Prostate gland (tissue), 2 donors: ENCODE results near the gene ZCCHC14. TPM values are rescaled to one million over a fixed set of nuclear protein-coding genes. Genes with fewer than 3 reads are reported as not detected.

Source experiments
- DNase-seq: peaks from one replicate; pipeline ENCODE4 v3.0.0-alpha.2; 2019; ENCODE audit warnings: low spot score
- H3K27ac ChIP-seq, 2 donors: fragments of 200-600 bp; sonication (generic); 2 replicates each; pipeline ENCODE4 v1.5.1; 2017 to 2019
- H3K27me3 ChIP-seq: fragments of 200-600 bp; sonication (generic); replicated peaks from 2 replicates; pipeline ENCODE4 v1.5.1; 2019; ENCODE audit not compliant: insufficient read depth
- H3K36me3 ChIP-seq, 2 donors: fragments of 200-600 bp; sonication (generic); 1 replicate in 1 of 2; 2 replicates in 1 of 2; pipeline versions ENCODE4 v1.5.1 to v1.8.1; 2017 to 2019
- H3K4me1 ChIP-seq: fragments of 200-600 bp; sonication (generic); replicated peaks from 2 replicates; pipeline ENCODE4 v1.5.1; 2019
- H3K4me3 ChIP-seq, 2 donors: fragments of 200-600 bp; sonication (generic); 2 replicates each; pipeline ENCODE4 v1.5.1; 2017 to 2019
- H3K9me3 ChIP-seq: fragments of 200-600 bp; sonication (generic); 2 replicates; pipeline ENCODE4 v1.5.1; 2017
- POLR2A ChIP-seq: fragments of 450-650 bp; IDR thresholded peaks from one replicate; pipeline ENCODE4 v1.6.1; 2016; ENCODE audit warnings: antibody characterized with exemption, mild to moderate bottlenecking
- POLR2AphosphoS5 ChIP-seq: sonication (generic); formaldehyde crosslinking; IDR thresholded peaks from one replicate; pipeline ENCODE4 v1.6.1; 2017; ENCODE audit warnings: antibody characterized with exemption
- WGBS: methylation state at CpG from one replicate; pipeline ENCODE4 v1.1.5; 2018; 5-methylcytosine and 5-hydroxymethylcytosine counted together
- intact Hi-C: fragments of 100-400 bp; cut with DNase I; formaldehyde crosslinking; loops from one replicate; pipeline ENCODE4 v1.14.2; 2022
- total RNA-seq, 2 donors: library from RNA; depleted of rRNA; stranded (reverse); fragments of >200 nt; gene quantifications; one replicate each; pipeline ENCODE4 v1.1.0, GENCODE V29; 2016
- TF ChIP-seq, protein P1 (sequence below), 4 experiments: fragments of 200-600 bp in 2 of 4; fragments of 450-650 bp in 2 of 4; sonication (generic) in 2 of 4; IDR thresholded peaks; 1 replicate in 3 of 4; 2 replicates in 1 of 4; pipeline ENCODE4 v1.5.1; 2016 to 2019; ENCODE audit warnings: antibody characterized with exemption in 4 of 4, mild to moderate bottlenecking in 2 of 4, moderate library complexity in 2 of 4

Gene ZCCHC14
- total RNA-seq, 2 donors from 2014 or later: 14.9 to 55.7 TPM

- no peaks in the 10 kb centered on the region for H3K27me3 ChIP-seq
- H3K9me3 ChIP-seq: no peaks in the 10 kb centered on the region
- no peaks in the 10 kb centered on the region for H3K4me1 ChIP-seq
- intact Hi-C loops: loop anchor here (5.0 kb wide), 1 partner anchor 219 kb away; no protein-coding TSS in a partner anchor
- H3K36me3 ChIP-seq: peaks cover 0 to 7% of the 10 kb centered on the region in 2 donors
- TF ChIP-seq POLR2AphosphoS5: peak; percentile 85
- TF ChIP-seq, protein P1, sequence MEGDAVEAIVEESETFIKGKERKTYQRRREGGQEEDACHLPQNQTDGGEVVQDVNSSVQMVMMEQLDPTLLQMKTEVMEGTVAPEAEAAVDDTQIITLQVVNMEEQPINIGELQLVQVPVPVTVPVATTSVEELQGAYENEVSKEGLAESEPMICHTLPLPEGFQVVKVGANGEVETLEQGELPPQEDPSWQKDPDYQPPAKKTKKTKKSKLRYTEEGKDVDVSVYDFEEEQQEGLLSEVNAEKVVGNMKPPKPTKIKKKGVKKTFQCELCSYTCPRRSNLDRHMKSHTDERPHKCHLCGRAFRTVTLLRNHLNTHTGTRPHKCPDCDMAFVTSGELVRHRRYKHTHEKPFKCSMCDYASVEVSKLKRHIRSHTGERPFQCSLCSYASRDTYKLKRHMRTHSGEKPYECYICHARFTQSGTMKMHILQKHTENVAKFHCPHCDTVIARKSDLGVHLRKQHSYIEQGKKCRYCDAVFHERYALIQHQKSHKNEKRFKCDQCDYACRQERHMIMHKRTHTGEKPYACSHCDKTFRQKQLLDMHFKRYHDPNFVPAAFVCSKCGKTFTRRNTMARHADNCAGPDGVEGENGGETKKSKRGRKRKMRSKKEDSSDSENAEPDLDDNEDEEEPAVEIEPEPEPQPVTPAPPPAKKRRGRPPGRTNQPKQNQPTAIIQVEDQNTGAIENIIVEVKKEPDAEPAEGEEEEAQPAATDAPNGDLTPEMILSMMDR (IDR thresholded peaks at IDR 0.05): no peak
- TF ChIP-seq POLR2A: no peak
- no peak overlapping the region for H3K4me3 ChIP-seq
- no peak overlapping the region for H3K27ac ChIP-seq
- 43% methylated on average over 6 of the region's 6 CpGs for WGBS
- DNase-seq: peak; percentile 31
Measured at GRCh38 chr16:87418644-87419043, 74.2 kb downstream of the ZCCHC14 start.

DNA sequence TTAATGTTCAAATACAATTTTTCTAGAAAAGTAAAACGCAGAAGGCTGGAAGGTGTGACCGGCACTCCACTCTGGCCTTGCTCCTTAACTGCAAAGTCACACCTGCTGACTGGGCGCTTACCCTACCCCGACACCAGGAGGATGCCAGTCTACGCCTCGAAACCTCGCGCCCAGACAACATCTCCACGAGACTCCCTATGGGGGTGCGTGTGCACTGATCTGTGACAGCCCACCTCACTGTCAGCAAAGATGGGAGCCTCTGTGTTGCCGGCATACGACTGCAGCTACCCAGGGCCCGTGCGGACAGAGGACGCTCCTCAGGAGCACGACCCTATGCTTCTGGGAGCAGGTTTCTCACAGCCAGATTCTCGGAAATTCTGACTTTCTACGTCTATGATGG, 74.6 kb downstream of the ZCCHC14 start:
- WGBS: 88% methylated on average over 18 of the region's 18 CpGs
- no peaks in the 10 kb centered on the region for H3K27me3 ChIP-seq
- H3K27ac ChIP-seq: no peak overlapping the region
- intact Hi-C loops: loop anchor here (5.0 kb wide), 1 partner anchor 219 kb away; no protein-coding TSS in a partner anchor
- TF ChIP-seq POLR2AphosphoS5: no peak
- no peak for TF ChIP-seq POLR2A
- TF ChIP-seq, protein P1 (IDR thresholded peaks at IDR 0.05): no peak
- no peak overlapping the region for H3K4me3 ChIP-seq
- no peaks in the 10 kb centered on the region for H3K9me3 ChIP-seq
- H3K36me3 ChIP-seq: peaks cover 0 to 7% of the 10 kb centered on the region in 2 donors
- DNase-seq: no peak
- H3K4me1 ChIP-seq: no peaks in the 10 kb centered on the region

- Histone ChIP-seq H3K4me3 (no peak overlapping the region), H3K27ac (no peak overlapping the region), H3K27me3 (no peaks in the 10 kb centered on the region), H3K9me3 (no peaks in the 10 kb centered on the region), H3K36me3 (peaks cover 3 to 7% of the 10 kb centered on the region in 2 donors), H3K4me1 (no peaks in the 10 kb centered on the region)
- no peak for DNase-seq
- WGBS: 94% methylated on average over 13 of the region's 13 CpGs
- TF ChIP-seq, protein P1 (IDR thresholded peaks at IDR 0.05): no peak
- TF ChIP-seq POLR2AphosphoS5 (no peak), POLR2A (no peak)
- intact Hi-C loops: loop anchor here (2.0 to 5.0 kb wide), 2 partner anchors 153 to 220 kb away; no protein-coding TSS in a partner anchor
Measured at GRCh38 chr16:87417528-87417910, 75.3 kb downstream of the ZCCHC14 start.

GRCh38 chr16:87416826-87417527, 75.8 kb downstream of the ZCCHC14 start:
- H3K36me3 ChIP-seq: peaks cover 5 to 10% of the 10 kb centered on the region in 2 donors
- 74% methylated on average over 23 of the region's 23 CpGs for WGBS
- intact Hi-C loops: loop anchor here (2.0 to 5.0 kb wide), 2 partner anchors 154 to 220 kb away; no protein-coding TSS in a partner anchor

More at GRCh38 chr16:87416826-87417527, 75.8 kb downstream of the ZCCHC14 start:
- Histone ChIP-seq H3K27ac (no peak overlapping the region), H3K9me3 (no peaks in the 10 kb centered on the region), H3K4me3 (no peak overlapping the region), H3K4me1 (no peaks in the 10 kb centered on the region), H3K27me3 (no peaks in the 10 kb centered on the region)
- DNase-seq: no peak
- TF ChIP-seq POLR2AphosphoS5: no peak
- TF ChIP-seq POLR2A: no peak
- TF ChIP-seq, protein P1 (IDR thresholded peaks at IDR 0.05): peak; percentile 24 to 66 (median 60)
